OCI-LY7 (cell line): Measurements from ENCODE around the gene DEAF1.

Source experiments
- CTCF ChIP-seq: fragments of 200-600 bp; sonication (generic); conservative IDR thresholded peaks from 2 replicates; pipeline ENCODE4 v1.5.1; 2014; ENCODE audit warnings: mild to moderate bottlenecking, antibody characterized with exemption, low read length, moderate library complexity, mixed read lengths
- EZH2phosphoT487 ChIP-seq: fragments of 200-600 bp; sonication (generic); IDR thresholded peaks from 2 replicates; pipeline ENCODE4 v1.6.1; 2018; ENCODE audit warnings: low read depth, borderline replicate concordance, mild to moderate bottlenecking, mixed run types, antibody characterized with exemption, low read length, moderate library complexity, mixed read lengths

GRCh38 chr11:737366-737765, 42.3 kb upstream of the DEAF1 start:
- TF ChIP-seq CTCF (no peak), EZH2phosphoT487 (no peak)
